ENCODE results near the gene MYOCOS.
A peak's percentile ranks its signal among the peaks of the same experiment; 100 is the strongest.

The MYOCOS gene

DNA sequence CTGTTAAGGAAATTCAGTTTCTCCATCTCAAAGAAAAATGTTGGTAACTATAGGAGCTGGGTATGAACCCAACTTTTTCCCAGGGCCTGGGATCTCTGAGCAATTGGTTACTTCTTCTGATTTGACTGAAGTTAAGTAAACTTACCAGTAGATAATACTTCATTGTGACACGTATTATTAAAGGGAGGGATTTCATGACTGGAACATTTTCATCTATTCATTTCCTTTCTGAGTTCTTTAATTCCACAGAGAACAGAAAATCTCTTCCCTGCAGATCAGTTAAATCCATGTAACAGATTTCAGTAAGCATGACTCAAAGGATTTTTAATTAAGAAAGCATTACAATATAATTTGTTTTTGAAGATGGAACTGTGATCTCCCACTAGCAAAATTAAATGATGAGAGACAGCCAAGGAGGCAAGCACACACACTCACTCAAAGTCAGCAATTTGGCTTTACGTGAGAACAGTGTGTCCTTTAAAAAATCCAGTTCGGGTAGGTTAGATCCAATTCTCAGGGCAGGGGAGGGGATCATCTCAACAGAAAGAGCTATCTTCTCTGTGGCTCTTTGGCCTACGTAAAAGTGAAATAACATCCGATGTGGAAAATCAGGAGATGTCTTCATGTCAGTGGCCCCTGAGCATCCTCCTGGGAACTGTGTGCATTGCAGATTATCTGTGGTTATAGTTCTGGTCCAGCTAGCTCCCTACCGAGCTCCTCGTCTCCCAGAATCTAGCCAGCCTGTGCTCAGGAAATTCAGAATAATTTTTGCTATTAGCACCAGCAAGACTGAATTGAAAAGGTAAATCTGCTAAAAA is 41.2 kb downstream of the MYOCOS start:
- DNase-seq (ENCODE audit: low read depth), result no peak

DNA sequence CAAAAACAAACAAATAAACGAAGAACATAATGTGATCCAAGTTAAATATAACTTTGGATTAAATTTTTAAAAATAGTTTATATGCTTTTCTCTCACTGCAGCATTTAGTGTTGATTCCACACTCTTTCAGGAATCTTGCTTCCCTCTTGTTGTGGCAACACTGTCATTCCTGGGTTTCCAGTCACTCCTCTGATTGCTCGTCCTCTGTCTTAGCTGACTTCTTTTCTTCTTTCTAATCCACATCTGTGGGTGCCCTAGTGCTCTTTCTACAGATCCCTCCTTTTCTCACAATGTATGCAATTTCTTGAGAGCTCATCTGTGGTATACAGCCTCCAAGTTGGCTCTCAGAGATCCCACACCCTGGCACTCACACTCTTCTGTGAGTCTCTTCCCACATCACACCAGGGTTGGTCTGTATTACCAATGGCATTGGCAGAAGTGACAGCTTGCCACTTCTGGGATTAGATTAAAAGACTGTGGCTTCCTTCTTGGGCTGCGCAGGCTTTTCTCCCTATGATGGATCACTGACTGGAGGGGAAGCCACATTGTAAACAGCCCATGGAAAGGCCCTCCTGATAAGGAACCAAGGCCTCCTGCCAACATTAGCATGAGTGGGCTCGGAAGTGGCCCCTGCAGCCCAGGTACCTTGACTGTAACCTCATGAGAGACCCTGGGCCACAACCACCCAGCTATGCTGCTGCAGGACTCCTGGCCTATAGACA is 42.0 kb downstream of the MYOCOS start:
- DNase-seq (ENCODE audit: low read depth), result peak; percentile 22

DNA sequence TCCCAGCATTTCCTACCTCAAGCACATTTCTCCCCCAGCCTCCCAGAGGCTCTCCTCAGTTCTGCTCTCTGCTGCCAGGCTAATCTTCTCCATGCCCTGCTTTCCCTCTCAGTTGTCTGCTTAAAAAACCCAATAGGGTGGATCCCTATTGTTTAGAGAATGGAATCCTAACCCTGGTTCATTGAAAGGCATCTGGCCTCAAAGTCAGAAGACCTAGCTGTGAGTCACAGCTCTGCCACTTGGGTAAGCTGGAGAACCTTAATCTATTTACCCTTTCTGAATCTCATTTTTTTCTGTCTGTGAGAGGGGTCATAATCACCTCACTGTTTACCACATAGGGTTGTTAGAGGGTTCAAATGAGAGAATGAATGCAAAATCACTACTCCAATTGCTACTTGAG is 42.9 kb downstream of the MYOCOS start:
- DNase-seq (ENCODE audit: low read depth), result peak; percentile 7

DNA sequence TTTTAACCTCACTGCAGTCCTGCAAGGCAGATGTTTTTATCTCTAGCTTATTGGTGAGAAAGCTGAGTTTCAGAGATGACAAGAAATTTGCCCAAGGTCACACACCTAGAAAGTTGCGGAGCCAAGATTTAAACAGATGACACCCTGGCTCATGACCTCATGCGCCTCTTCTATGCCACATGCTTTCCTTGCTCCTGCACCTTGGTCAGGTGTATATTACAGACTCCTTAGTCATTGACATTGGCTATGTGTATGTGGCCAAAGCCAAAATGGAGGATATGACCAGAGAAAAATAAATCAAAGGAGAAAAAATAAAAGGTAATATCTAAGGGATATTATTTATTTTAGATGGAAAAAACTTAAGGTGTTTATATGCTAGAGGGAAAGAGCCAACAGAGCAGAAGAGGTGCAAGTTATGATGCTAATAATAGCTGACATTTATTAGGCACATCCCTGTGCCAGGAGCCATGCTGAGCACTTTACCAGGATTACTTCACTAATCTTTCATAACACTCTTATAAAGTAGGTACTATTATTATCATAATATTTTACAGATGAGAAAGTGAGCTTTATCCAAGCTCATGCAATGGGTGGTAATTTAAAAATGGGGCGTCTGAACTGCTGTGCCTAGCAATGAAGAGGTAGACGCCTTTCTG is 44.2 kb downstream of the MYOCOS start:
- no peak for DNase-seq (ENCODE audit: low read depth)

DNA sequence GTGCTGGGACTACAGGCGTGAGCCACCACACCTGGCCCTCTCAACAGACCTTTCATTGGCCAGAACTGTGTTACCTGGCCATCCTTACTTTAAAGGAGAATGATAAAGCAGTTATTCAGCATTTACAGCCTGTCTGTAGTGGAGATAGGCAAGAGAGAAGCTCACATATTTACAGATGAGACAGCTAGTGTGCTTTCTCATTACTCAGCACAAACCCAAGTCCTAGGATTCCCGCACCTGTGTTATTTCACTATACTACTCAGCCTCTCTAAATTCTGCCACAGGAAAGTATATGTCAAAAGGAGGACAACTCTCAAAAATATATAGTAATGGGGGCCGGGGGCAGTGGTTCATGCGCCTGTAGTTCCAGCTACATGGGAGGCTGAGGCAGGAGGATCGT is 46.3 kb downstream of the MYOCOS start:
- DNase-seq (ENCODE audit: low read depth), result no peak

DNA sequence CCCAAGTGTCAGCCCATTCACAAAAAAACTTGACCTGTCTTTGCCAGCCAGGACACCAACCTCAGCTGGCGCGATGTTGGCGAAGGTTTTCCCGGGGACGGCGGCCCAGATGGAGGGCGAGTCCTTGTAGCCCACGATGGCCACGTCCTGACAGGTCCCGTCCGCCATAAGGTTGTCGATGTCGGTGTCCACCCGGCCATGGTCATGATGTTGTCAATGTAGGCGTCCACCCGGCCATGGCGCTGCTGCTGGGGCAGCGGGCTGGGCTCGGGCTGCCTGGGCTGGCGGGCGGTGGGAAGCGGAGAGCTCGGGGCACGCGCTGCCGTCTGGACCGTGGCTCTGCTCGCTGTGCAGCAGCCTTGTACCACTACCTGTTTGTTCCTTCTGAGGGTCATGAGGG is 48.7 kb downstream of the MYOCOS start:
- no peak for DNase-seq (ENCODE audit: low read depth)

DNA sequence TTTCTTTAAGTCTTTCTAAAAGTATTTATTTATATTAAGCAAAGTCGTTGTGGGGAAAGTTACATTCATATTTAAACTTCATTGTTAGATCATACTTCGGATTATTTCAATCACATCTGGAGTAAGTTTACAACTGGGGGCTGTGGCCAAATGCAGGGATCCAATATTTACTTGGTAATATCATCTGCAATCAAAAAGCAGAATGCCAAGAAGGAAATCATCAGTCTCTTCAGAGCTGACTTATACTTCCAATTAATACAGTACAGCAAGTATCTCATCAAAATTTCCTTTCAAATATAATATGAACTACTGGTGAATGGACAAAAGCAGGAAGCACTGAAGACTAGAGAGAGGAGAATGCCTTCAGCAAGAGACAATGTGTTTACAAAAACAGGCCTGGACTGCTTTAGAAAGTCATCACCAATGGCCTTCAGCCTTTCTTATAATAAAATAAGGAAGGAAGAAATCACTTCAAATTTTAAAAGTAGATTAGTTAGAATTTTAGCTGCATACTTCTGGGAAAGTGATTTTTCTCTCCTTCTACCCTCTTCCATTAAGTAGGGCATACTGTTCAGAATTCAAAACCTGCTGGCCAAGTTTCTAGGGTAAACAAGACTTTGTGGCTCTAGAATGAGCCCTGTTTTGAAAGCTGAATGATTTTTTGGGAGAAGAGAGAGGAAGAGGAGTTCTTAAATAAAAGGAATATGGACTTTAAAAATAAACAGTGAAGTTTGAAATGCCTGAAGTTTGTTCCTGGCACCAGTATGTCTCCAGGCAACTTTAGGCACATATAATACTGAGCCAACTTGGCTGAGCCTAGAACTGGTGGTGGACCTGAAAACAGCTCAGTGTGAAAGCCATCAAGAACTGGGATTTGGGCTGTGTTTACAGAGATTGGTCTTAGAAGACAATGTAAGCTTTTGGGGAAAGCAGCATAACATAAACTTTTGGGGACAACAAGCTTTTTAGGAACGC is 52.7 kb downstream of the MYOCOS start:
- DNase-seq (ENCODE audit: low read depth), result no peak
